ENCODE data around the gene DHX16. TPM values are rescaled to one million over a fixed set of nuclear protein-coding genes. Genes with fewer than 3 reads are reported as not detected.
"Not testable (repeated sequence)": the region's sequence is repeated elsewhere in the genome, so short reads cannot be mapped to it uniquely, and the experiment has no call there.

Gene DHX16
- 41.5 and 52.0 TPM in 2 replicates for total RNA-seq

DNA sequence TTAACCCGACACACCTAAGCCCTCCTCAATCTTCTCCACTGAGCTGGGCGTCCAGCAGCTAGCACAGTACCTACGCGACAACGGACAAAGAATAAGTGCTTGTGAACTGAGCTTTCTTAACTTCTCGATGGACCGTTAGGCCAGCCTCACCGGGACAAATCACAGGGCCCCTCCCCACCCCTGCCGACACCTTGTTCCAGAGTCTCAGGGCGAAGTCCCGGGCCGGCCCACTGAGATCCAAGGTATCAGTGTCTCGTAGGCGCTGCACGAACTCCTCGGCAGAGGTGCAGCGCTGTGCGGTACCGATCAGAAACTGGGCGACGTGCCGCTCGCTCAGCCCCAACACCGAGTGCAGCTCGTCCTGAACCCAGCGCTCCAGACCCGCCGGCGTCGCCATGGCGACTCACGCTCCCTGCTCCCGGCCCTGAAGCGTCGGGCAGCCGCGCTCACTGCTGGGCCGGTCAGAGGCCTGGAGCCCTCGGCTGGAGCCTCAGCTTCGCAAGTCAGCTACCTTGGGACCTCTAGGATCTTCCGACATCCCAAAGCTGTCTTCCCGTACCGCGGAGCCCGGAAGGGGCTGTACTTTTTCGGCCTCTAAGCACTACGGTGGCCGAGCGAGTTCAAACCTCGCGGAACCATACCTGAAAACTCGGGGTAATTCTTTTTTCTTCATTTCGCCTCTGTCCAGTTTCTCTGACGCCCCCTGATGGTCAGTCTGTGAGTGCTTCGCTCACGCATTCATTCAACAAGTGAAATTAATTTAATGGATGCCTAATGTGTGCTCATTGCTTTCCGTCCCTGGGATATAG lies at the start of gene DHX16:
DHX16 (minus strand) TSS at position 562 of the 809 bp plus-strand sequence; CDS start at position 397, 165 bp downstream.
- peak within 1 kb of the TSS; percentile 80 for H3K4me3 ChIP-seq (ENCODE audit: low read depth, low read length)
- TF ChIP-seq, protein P1, sequence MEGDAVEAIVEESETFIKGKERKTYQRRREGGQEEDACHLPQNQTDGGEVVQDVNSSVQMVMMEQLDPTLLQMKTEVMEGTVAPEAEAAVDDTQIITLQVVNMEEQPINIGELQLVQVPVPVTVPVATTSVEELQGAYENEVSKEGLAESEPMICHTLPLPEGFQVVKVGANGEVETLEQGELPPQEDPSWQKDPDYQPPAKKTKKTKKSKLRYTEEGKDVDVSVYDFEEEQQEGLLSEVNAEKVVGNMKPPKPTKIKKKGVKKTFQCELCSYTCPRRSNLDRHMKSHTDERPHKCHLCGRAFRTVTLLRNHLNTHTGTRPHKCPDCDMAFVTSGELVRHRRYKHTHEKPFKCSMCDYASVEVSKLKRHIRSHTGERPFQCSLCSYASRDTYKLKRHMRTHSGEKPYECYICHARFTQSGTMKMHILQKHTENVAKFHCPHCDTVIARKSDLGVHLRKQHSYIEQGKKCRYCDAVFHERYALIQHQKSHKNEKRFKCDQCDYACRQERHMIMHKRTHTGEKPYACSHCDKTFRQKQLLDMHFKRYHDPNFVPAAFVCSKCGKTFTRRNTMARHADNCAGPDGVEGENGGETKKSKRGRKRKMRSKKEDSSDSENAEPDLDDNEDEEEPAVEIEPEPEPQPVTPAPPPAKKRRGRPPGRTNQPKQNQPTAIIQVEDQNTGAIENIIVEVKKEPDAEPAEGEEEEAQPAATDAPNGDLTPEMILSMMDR (conservative IDR thresholded peaks at IDR 0.05; ENCODE audit: low read depth, low read length): peak; percentile 94
- DNase-seq (ENCODE audit: low read depth): peak; percentile 91

DNA sequence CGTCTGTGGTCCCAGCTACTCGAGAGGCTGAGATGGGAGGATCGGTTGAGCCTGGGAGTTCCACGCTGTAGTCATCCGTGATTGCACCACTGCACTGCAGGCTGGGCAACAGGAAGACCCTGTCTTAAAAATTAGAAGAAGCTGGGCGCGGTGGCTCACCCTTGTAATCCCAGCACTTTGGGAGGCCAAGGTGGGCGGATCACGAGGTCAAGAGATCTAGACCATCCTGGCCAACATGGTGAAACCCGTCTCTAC lies 49.1 kb upstream of the DHX16 start:
- not testable (repeated sequence) for DNase-seq (ENCODE audit: low read depth)
- H3K4me3 ChIP-seq (ENCODE audit: low read depth, low read length): peak overlapping the region; percentile 91

DNA sequence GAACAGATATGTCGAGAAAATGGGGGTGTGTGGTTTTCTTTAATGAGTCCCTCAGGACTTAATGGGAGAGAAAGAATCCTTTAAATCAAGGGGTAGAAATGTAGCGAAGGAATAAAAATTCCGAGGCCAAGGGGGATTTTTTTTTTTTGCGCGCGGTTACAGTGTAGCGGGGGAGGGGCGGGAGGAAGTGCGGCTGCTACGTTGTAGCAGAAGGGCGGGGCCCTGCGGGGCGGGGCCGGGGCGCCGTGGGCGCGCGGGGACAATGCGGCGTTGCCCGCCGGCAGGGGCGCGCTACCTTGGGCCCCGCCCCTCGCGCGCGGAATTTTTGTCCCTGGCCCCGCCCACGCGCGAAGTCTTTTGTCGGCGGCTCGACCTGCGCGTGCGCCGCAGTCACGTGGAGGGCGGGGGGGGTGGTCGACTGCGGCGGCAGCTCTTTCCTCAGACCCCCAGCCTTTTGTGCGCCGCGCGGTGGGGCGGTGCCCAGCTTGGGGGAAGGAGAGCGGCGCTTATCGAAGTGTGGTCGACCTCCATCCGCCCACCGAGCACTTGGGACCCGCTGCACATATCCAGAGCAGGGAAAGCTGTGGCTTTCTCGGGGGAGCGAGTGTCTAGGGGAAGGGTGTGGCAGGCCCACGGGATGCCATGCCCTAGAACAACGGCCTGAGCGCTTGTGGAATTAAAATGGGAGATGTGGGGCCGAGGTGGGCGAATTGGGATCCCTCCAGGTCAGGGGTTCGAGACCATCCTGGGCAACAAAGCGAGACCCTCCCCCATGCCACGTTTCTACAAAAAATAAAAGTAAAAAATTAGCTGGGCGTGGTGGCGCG lies 48.6 kb upstream of the DHX16 start:
- DNase-seq (ENCODE audit: low read depth): no peak
- peak overlapping the region; percentile 91 for H3K4me3 ChIP-seq (ENCODE audit: low read depth, low read length)
- TF ChIP-seq, protein P1 (conservative IDR thresholded peaks at IDR 0.05; ENCODE audit: low read depth, low read length): no peak

DNA sequence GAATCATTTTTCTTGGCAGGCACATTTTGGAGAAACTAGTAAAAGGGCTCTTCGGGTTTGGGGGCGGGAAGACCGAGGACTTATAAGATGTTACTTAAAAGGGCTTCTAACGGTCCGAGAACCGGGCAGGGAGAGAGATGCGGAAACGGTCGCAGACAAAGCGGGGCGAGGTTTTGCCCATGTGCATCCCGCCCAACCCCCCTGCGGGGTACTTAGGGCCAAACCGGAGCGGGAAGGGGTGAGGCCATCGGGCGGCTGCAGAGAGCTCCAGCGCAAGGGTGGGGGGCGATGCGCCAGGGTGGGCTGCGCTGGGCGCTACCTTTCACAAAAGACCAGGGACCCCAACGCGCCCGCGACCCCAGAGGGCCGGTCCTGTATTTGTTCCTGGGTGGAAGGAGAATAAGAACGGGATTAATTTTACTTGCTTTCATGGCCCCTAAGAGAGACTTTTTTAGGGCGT lies 48.0 kb upstream of the DHX16 start:
- TF ChIP-seq, protein P1 (conservative IDR thresholded peaks at IDR 0.05; ENCODE audit: low read depth, low read length): no peak

DNA sequence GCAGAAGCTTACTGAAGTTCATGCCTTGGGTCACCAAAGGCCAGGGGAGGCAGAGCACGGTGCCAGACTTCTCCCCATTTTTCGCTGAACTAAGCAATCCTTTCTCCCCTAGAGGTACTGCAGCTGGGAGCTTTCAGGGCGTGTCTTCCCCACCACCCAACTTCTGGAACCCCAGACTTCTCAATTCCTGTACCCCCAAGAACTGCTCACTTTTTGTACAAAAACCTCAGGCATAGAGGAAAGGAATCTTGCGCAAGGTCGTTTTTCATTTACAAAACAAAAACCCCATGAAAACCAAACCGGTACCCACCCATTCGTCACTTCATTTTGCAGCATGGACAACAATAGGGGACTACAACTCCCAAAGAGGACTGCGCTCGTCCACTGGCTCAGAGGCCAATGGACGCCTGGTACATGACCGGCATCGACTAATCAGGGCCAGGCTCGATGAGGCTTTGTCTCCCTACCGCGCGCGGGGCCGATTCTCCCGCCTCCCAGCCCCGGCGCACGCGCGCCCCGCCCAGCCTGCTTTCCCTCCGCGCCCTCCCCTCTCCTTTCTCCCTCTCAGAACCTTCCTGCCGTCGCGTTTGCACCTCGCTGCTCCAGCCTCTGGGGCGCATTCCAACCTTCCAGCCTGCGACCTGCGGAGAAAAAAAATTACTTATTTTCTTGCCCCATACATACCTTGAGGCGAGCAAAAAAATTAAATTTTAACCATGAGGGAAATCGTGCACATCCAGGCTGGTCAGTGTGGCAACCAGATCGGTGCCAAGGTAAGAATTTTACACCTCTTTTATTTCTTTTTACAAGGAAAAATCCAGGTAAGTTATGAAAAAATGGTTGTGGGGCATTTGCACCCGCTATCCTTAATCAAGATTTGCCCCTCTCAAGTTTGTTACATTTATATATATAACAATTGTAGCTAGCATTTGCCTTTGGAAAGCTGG lies 47.3 kb upstream of the DHX16 start, which contains the start of gene TUBB:
TUBB (plus strand) TSS at position 562 of the 947 bp plus-strand sequence; CDS start at position 717, 155 bp downstream.
- TF ChIP-seq, protein P1 (conservative IDR thresholded peaks at IDR 0.05; ENCODE audit: low read depth, low read length): peak; percentile 6
- DNase-seq (ENCODE audit: low read depth): peak; percentile 80
- H3K4me3 ChIP-seq (ENCODE audit: low read depth, low read length): peak within 1 kb of the TSS; percentile 91

More for the DNA sequence above, 48.0 kb upstream of the DHX16 start:
- DNase-seq (ENCODE audit: low read depth): no peak
- H3K4me3 ChIP-seq (ENCODE audit: low read depth, low read length): peak overlapping the region; percentile 91

DNA sequence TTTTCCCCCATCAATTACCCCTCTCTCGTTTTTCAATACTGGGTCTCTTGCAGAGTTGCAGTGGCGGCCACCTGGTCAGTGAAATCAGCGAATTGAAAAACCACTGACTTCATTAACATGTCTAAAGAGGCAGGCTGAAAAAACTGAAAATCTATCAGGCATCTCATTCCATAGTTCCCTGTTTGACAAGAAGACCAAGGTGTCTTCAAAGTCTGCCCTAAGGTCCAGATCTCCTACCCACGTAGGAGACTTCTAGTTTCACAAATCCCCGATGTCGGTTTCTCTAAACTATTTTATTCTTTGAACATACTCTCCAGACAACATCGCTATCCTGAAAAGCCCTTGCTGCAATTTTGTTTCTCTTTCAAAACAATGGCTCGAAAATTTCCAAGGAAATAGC lies 46.5 kb upstream of the DHX16 start:
- H3K4me3 ChIP-seq (ENCODE audit: low read depth, low read length): peak overlapping the region; percentile 91

DNA sequence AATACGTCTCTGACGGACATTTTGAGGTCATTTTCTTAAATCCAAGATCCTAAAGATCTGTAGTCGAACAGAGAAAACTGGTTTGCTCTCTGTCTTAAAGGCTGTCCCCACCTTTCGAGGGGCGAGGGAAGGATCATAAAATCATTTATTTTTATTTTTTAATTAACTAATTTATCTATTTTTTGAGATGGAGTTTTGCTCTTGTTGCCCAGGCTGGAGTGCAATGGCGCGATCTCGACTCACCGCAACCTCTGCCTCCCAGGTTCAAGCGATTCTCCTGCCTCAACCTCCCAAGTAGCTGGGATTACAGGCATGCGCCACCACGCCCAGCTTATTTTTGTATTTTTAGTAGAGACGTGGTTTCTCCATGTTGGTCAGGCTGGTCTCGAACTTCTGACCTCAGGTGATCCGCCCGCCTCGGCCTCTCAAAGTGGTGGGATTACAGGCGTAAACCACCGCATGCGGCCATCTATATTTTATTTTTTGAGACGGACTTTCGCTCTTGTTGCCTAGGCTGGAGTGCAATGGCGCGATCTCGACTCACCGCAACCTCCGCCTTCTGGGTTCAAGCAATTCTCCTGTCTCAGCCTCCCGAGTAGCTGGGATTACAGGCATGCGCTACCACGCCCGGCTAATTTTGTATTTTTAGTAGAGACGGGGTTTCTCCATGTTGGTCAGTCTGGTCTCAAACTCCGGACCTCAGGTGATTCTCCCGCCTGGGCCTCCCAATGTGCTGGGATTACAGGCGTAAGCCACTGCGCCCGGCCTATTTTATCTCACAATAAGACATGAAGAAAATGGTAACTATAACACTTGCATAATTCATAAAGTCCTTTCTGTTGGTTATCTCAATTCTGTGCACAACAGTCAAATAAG lies 45.3 kb upstream of the DHX16 start:
- not testable (repeated sequence) for DNase-seq (ENCODE audit: low read depth)
- H3K4me3 ChIP-seq (ENCODE audit: low read depth, low read length): peak overlapping the region; percentile 51

More for the DNA sequence above, 46.5 kb upstream of the DHX16 start:
- TF ChIP-seq, protein P1 (conservative IDR thresholded peaks at IDR 0.05; ENCODE audit: low read depth, low read length): no peak
- DNase-seq (ENCODE audit: low read depth): no peak
